Uterus (tissue), 2 donors: ENCODE measurements around the gene MXRA8.

Experiments
- POLR2A ChIP-seq, 2 donors: fragments of 450-650 bp; IDR thresholded peaks; one replicate each; pipeline ENCODE4 v1.6.1; 2016; ENCODE audit warnings: antibody characterized with exemption in 2 of 2, mild to moderate bottlenecking in 1 of 2, moderate library complexity in 1 of 2
- TF ChIP-seq, protein P1 (sequence below), 4 experiments: fragments of 200-600 bp in 2 of 4; fragments of 450-650 bp in 2 of 4; sonication (generic) in 2 of 4; IDR thresholded peaks; one replicate each; pipeline ENCODE4 v1.5.1; 2016 to 2019; ENCODE audit warnings: antibody characterized with exemption in 4 of 4, mild to moderate bottlenecking in 2 of 4, moderate library complexity in 1 of 4

DNA sequence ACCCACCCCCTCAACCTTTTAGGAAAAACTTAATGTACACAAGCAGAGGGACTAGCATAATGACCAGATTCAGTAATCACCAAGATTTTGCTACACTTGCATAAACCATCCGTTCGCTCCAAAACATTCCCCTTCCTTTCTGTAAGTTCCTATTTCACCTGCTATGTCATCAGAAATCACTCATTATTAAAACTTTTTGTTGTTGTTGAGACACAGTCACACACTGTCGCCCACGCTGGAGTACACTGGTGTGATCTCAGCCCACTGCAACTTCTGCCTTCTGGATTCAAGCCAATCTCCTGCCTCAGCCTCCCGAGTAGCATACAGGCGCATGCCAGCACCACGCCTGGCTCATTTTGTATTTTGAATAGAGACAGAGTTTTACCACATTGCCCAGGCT is 45.3 kb upstream of the MXRA8 start:
- TF ChIP-seq, protein P1, sequence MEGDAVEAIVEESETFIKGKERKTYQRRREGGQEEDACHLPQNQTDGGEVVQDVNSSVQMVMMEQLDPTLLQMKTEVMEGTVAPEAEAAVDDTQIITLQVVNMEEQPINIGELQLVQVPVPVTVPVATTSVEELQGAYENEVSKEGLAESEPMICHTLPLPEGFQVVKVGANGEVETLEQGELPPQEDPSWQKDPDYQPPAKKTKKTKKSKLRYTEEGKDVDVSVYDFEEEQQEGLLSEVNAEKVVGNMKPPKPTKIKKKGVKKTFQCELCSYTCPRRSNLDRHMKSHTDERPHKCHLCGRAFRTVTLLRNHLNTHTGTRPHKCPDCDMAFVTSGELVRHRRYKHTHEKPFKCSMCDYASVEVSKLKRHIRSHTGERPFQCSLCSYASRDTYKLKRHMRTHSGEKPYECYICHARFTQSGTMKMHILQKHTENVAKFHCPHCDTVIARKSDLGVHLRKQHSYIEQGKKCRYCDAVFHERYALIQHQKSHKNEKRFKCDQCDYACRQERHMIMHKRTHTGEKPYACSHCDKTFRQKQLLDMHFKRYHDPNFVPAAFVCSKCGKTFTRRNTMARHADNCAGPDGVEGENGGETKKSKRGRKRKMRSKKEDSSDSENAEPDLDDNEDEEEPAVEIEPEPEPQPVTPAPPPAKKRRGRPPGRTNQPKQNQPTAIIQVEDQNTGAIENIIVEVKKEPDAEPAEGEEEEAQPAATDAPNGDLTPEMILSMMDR (IDR thresholded peaks at IDR 0.05): no peak
- TF ChIP-seq POLR2A (IDR thresholded peaks at IDR 0.05): no peak
